Endothelial cell of umbilical vein (primary cell): ENCODE data around the gene MINDY4B. TPM values are rescaled to one million over a fixed set of nuclear protein-coding genes. Genes with fewer than 3 reads are reported as not detected.

Source experiments
- BruUV-seq: library from RNA; stranded (reverse); fragments of 400-500 nt; replicated peaks from 2 replicates; lab custom pipeline; 2021; lab: Mats Ljungman, UMichigan
- CTCF ChIA-PET: fragments of 300-600, 350-600 bp; sonication (Branson Sonifier 250); formaldehyde crosslinking; loops from one replicate; lab custom pipeline; 2021; ENCODE audit warnings: antibody characterized with exemption, inconsistent platforms; lab: Charles Lee
- POLR2A ChIA-PET: fragments of 300-600, 350-600 bp; sonication (Branson Sonifier 250); formaldehyde crosslinking; loops from one replicate; lab custom pipeline; 2021; ENCODE audit warnings: antibody characterized with exemption, inconsistent platforms; lab: Charles Lee
- DNase-seq: peaks from one replicate; pipeline ENCODE4 v3.0.0-alpha.2; 2011; ENCODE audit warnings: low read depth, low spot score
- FAIRE-seq: peaks from 2 replicates; lab custom pipeline; 2011; peaks lifted over from hg19 to GRCh38; lab: Jason Lieb, UNC
- H2AFZ ChIP-seq: 2 replicates; pipeline ENCODE4 v1.6.0; 2012; ENCODE audit warnings: low read depth, low read length, control low read depth, inconsistent platforms
- H3K27ac ChIP-seq: 2 replicates; pipeline ENCODE4 v1.5.1; 2011; ENCODE audit warnings: low read depth, mild to moderate bottlenecking, control low read depth, low read length, moderate library complexity; ENCODE audit not compliant: insufficient read depth
- H3K27me3 ChIP-seq, 2 experiments: 2 replicates each; pipeline versions ENCODE4 v1.6.0 to v1.6.1; 2011; ENCODE audit warnings: low read length in 2 of 2, mixed read lengths in 1 of 2; ENCODE audit not compliant: control insufficient read depth in 2 of 2, insufficient read depth in 2 of 2
- H3K36me3 ChIP-seq, 2 experiments: 2 replicates in 1 of 2; 3 replicates in 1 of 2; pipeline ENCODE4 v1.5.1; 2011; ENCODE audit warnings: low read length in 2 of 2, mild to moderate bottlenecking in 1 of 2, moderate library complexity in 1 of 2; ENCODE audit not compliant: control insufficient read depth in 2 of 2, insufficient read depth in 2 of 2; ENCODE audit errors: extremely low read depth in 1 of 2
- H3K4me1 ChIP-seq: 3 replicates; pipeline ENCODE4 v1.5.1; 2011; ENCODE audit warnings: mild to moderate bottlenecking, low read length; ENCODE audit not compliant: control insufficient read depth, insufficient read depth; ENCODE audit errors: extremely low read depth
- H3K4me2 ChIP-seq: 2 replicates; pipeline ENCODE4 v1.6.1; 2011; ENCODE audit warnings: low read length, control low read depth, mixed read lengths; ENCODE audit not compliant: insufficient read depth
- H3K4me3 ChIP-seq, 3 experiments: fragments of 200-600 bp in 1 of 3; sonication (generic), shearing (Covaris generic) in 1 of 3; replicated peaks in 1 of 3; 2 replicates each; pipeline ENCODE4 v1.5.1; 2011 to 2016; ENCODE audit warnings: control low read depth in 3 of 3, low read length in 3 of 3, mild to moderate bottlenecking in 2 of 3, inconsistent platforms in 1 of 3, low read depth in 1 of 3, moderate library complexity in 1 of 3; ENCODE audit not compliant: insufficient read depth in 1 of 3
- H3K79me2 ChIP-seq: 2 replicates; pipeline ENCODE4 v1.6.0; 2012; ENCODE audit warnings: low read length, inconsistent platforms; ENCODE audit not compliant: control insufficient read depth, insufficient read depth
- H3K9ac ChIP-seq: replicated peaks from 2 replicates; pipeline ENCODE3; 2011; ENCODE audit warnings: low read length, control low read depth; ENCODE audit not compliant: insufficient read depth; ENCODE audit errors: extremely low read depth
- H3K9me1 ChIP-seq: replicated peaks from 3 replicates; pipeline ENCODE4 v1.6.0; 2011; ENCODE audit warnings: mild to moderate bottlenecking, low read length; ENCODE audit not compliant: control insufficient read depth, insufficient read depth; ENCODE audit errors: extremely low read depth
- H3K9me3 ChIP-seq: replicated peaks from 2 replicates; pipeline ENCODE4 v1.5.1; 2012; ENCODE audit warnings: low read length, inconsistent platforms; ENCODE audit not compliant: control insufficient read depth, insufficient read depth
- H4K20me1 ChIP-seq: replicated peaks from 2 replicates; pipeline ENCODE3; 2011; ENCODE audit warnings: mild to moderate bottlenecking, low read length; ENCODE audit not compliant: control insufficient read depth, insufficient read depth; ENCODE audit errors: extremely low read depth
- EZH2 ChIP-seq: IDR thresholded peaks from 2 replicates; pipeline ENCODE4 v1.6.1; 2012; ENCODE audit warnings: borderline replicate concordance, low read depth, mild to moderate bottlenecking, moderate library complexity, low read length, inconsistent platforms; ENCODE audit not compliant: severe bottlenecking
- FOS ChIP-seq: IDR thresholded peaks from 2 replicates; pipeline ENCODE4 v1.6.1; 2011; ENCODE audit warnings: mild to moderate bottlenecking, low read length, moderate library complexity, borderline replicate concordance; ENCODE audit not compliant: insufficient read depth
- GATA2 ChIP-seq: IDR thresholded peaks from 2 replicates; pipeline ENCODE4 v1.7.0; 2011; ENCODE audit warnings: low read depth, mild to moderate bottlenecking, moderate library complexity, mixed read lengths, low read length; ENCODE audit not compliant: insufficient read length, insufficient read depth
- JUN ChIP-seq: IDR thresholded peaks from 2 replicates; pipeline ENCODE4 v1.6.1; 2011; ENCODE audit warnings: borderline replicate concordance, low read depth; ENCODE audit not compliant: insufficient read length, insufficient read depth
- MYC ChIP-seq: IDR thresholded peaks from one replicate; pipeline ENCODE4 v1.6.1; 2011; ENCODE audit warnings: mild to moderate bottlenecking, low read depth, low read length
- POLR2A ChIP-seq: IDR thresholded peaks from 2 replicates; pipeline ENCODE4 v1.6.1; 2012; ENCODE audit warnings: low read depth, mild to moderate bottlenecking, control low read depth, low read length
- POLR2AphosphoS5 ChIP-seq: IDR thresholded peaks from 2 replicates; pipeline ENCODE4 v1.6.1; 2012; ENCODE audit warnings: low read depth, mild to moderate bottlenecking, control low read depth, low read length, moderate library complexity; ENCODE audit not compliant: insufficient read depth
- dilution Hi-C: fragments of 300-500 bp; cut with MboI; formaldehyde crosslinking; loops from one replicate; pipeline ENCODE4 v1.15.0; 2019; ENCODE audit warnings: low sequenced_read_pairs; ENCODE audit not compliant: extremely low pct_ligation_motif_present
- intact Hi-C: fragments of 100-400 bp; cut with micrococcal nuclease; formaldehyde crosslinking; loops from one replicate; pipeline ENCODE4 v1.10.0; 2022
- polyA plus RNA-seq, 4 experiments: library from polyadenylated mRNA; depleted of rRNA in 3 of 4; stranded (reverse) in 3 of 4; unstranded in 1 of 4; fragments of >200 nt; gene quantifications; 2 replicates each; pipeline versions ENCODE4 v1.2.1 to v1.2.3, GENCODE V29; 2011 to 2012; ENCODE audit warnings: missing spikeins in 1 of 4
- total RNA-seq: library from RNA; stranded (reverse); gene quantifications from 2 replicates; pipeline ENCODE4 v1.2.3, GENCODE V29; 2021
- TF ChIP-seq, protein P1 (sequence below): IDR thresholded peaks from 2 replicates; pipeline ENCODE4 v1.6.1; 2011; ENCODE audit not compliant: insufficient read depth, insufficient read length
- TF ChIP-seq, protein P2 (sequence below), 2 donors: IDR thresholded peaks; 1 replicate in 1 of 2; 2 replicates in 1 of 2; pipeline ENCODE4 v1.5.1; 2011; ENCODE audit warnings: low read length in 2 of 2, mild to moderate bottlenecking in 2 of 2, moderate library complexity in 2 of 2, control low read depth in 1 of 2, inconsistent platforms in 1 of 2, low read depth in 1 of 2; ENCODE audit not compliant: insufficient read depth in 1 of 2; ENCODE audit errors: extremely low read depth in 1 of 2

MINDY4B gene
- total and polyA plus RNA-seq, 2 donors (not counting 3 experiments of a cell fraction or from before 2014, with no cell fraction given), result not detected

DNA sequence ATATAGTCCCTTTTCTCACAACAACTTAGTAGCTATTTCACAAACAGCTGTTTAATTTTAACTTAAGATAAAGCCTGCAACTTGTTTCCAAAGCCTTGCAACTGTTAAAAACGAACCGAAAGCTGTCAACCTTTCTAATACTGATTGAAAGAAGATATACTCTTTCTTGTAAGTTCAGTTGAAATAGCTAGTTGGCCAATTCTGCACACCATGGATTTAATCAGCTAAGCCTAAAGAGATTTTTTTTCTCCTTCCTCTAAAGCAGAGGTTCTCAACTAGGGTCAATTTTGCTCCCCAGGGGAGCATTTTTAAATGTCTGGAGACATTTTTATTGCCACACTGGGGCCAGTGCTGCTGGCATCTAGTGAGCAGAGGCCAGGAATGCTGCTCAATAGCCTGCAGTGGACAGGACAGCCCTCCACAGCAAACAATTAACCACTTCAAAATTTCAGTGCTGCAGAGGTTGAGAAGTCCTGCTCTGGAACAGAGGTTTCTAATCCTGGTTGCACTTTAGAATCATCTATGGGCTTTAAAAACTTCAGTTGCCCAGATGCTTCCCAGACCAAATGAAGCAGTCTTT is 26.2 kb downstream of the MINDY4B start:
- intact Hi-C loops (no loop called here), dilution Hi-C loops (no loop called here)
- Histone ChIP-seq H3K4me1 (no peaks in the 10 kb centered on the region), H4K20me1 (no peaks in the 10 kb centered on the region), H3K27ac (no peak overlapping the region), H3K4me2 (no peak overlapping the region), H2AFZ (no peak overlapping the region), H3K9me1 (no peaks in the 10 kb centered on the region), H3K4me3 (no peak overlapping the region), H3K36me3 (no peaks in the 10 kb centered on the region), H3K79me2 (no peaks in the 10 kb centered on the region), H3K27me3 (peaks cover 6 to 12% of the 10 kb centered on the region in 2 experiments), H3K9ac (no peak overlapping the region), H3K9me3 (no peaks in the 10 kb centered on the region)
- ChIA-PET CTCF (interaction anchor here (0.7 to 2.0 kb wide), 3 partner anchors 24 to 272 kb away, joined by 3 to 5 read pairs (median 3); no protein-coding TSS in a partner anchor), POLR2A (no interaction called here)
- BruUV-seq, result no TSS peak
- DNase-seq (no peak), FAIRE-seq (no peak)
- TF ChIP-seq POLR2AphosphoS5, result no peak
- TF ChIP-seq MYC, result no peak
- TF ChIP-seq, protein P1, sequence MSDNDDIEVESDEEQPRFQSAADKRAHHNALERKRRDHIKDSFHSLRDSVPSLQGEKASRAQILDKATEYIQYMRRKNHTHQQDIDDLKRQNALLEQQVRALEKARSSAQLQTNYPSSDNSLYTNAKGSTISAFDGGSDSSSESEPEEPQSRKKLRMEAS, result no peak
- no peak for TF ChIP-seq EZH2
- TF ChIP-seq POLR2A, result no peak
- no peak for TF ChIP-seq JUN
- TF ChIP-seq GATA2, result no peak
- TF ChIP-seq, protein P2, sequence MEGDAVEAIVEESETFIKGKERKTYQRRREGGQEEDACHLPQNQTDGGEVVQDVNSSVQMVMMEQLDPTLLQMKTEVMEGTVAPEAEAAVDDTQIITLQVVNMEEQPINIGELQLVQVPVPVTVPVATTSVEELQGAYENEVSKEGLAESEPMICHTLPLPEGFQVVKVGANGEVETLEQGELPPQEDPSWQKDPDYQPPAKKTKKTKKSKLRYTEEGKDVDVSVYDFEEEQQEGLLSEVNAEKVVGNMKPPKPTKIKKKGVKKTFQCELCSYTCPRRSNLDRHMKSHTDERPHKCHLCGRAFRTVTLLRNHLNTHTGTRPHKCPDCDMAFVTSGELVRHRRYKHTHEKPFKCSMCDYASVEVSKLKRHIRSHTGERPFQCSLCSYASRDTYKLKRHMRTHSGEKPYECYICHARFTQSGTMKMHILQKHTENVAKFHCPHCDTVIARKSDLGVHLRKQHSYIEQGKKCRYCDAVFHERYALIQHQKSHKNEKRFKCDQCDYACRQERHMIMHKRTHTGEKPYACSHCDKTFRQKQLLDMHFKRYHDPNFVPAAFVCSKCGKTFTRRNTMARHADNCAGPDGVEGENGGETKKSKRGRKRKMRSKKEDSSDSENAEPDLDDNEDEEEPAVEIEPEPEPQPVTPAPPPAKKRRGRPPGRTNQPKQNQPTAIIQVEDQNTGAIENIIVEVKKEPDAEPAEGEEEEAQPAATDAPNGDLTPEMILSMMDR (IDR thresholded peaks at IDR 0.05; ENCODE audit: extremely low read depth in 1 of 2, insufficient read depth in 1 of 2, low read depth in 1 of 2, low read length in 2 of 2), result no peak
- TF ChIP-seq FOS, result no peak
